ENCODE measurements around the gene NRARP. TPM values are rescaled to one million over a fixed set of nuclear protein-coding genes. Genes with fewer than 3 reads are reported as not detected.

The NRARP gene
- total and polyA plus RNA-seq, 2 donors from 2014 or later = 1.7 to 4.7 TPM

- Histone ChIP-seq H3K9ac (ENCODE audit: low read length in 3 of 3) (peak overlapping the region in 1 of 3 donors; percentile 41), H3K27me3 (ENCODE audit: control insufficient read depth, insufficient read depth, low read length) (no peaks in the 10 kb centered on the region), H3K4me3 (ENCODE audit: low read length in 3 of 3) (no peak overlapping the region), H3K4me1 (ENCODE audit: control insufficient read depth in 2 of 3, insufficient read depth in 2 of 3, low read depth in 1 of 3, low read length in 3 of 3) (peaks cover 0 to 21% (median 11%) of the 10 kb centered on the region in 3 donors), H3K27ac (ENCODE audit: low read depth in 2 of 2, low read length in 2 of 2) (peak overlapping the region; percentile 78 to 85), H3K36me3 (ENCODE audit: control insufficient read depth in 2 of 3, insufficient read depth in 3 of 3, low read length in 3 of 3) (no peaks in the 10 kb centered on the region), H3K9me3 (ENCODE audit: control insufficient read depth in 2 of 3, insufficient read depth in 1 of 3, low read length in 3 of 3) (no peaks in the 10 kb centered on the region)
- no peak for TF ChIP-seq CTCF (IDR thresholded peaks at IDR 0.05; ENCODE audit: borderline replicate concordance, extremely low read depth, insufficient read depth)
- FAIRE-seq (no peak), DNase-seq (peak in 3 of 5 donors; percentile 64 to 81 (median 78))
- intact Hi-C loops (cut with DNase I) = no loop called here
Observed at GRCh38 chr9:137306066-137306849, 4.2 kb upstream of the NRARP start.

GRCh38 chr9:137305798-137306065, 3.7 kb upstream of the NRARP start:
- H3K4me1 ChIP-seq (ENCODE audit: control insufficient read depth in 2 of 3, insufficient read depth in 2 of 3, low read depth in 1 of 3, low read length in 3 of 3) = peaks cover 0 to 21% (median 11%) of the 10 kb centered on the region in 3 donors
- H3K27me3 ChIP-seq (ENCODE audit: control insufficient read depth, insufficient read depth, low read length) = no peaks in the 10 kb centered on the region
- H3K4me3 ChIP-seq (ENCODE audit: low read length in 3 of 3) = peak overlapping the region in 1 of 3 donors; percentile 29
- H3K9ac ChIP-seq (ENCODE audit: low read length in 3 of 3) = peak overlapping the region in 1 of 3 donors; percentile 41
- intact Hi-C loops (cut with DNase I) = no loop called here
- no peak for TF ChIP-seq CTCF (IDR thresholded peaks at IDR 0.05; ENCODE audit: borderline replicate concordance, extremely low read depth, insufficient read depth)
- H3K36me3 ChIP-seq (ENCODE audit: control insufficient read depth in 2 of 3, insufficient read depth in 3 of 3, low read length in 3 of 3) = no peaks in the 10 kb centered on the region
- no peaks in the 10 kb centered on the region for H3K9me3 ChIP-seq (ENCODE audit: control insufficient read depth in 2 of 3, insufficient read depth in 1 of 3, low read length in 3 of 3)
- peak overlapping the region; percentile 78 to 85 for H3K27ac ChIP-seq (ENCODE audit: low read depth in 2 of 2, low read length in 2 of 2)
- no peak for FAIRE-seq
- DNase-seq = peak in 1 of 5 donors; percentile 87

DNA sequence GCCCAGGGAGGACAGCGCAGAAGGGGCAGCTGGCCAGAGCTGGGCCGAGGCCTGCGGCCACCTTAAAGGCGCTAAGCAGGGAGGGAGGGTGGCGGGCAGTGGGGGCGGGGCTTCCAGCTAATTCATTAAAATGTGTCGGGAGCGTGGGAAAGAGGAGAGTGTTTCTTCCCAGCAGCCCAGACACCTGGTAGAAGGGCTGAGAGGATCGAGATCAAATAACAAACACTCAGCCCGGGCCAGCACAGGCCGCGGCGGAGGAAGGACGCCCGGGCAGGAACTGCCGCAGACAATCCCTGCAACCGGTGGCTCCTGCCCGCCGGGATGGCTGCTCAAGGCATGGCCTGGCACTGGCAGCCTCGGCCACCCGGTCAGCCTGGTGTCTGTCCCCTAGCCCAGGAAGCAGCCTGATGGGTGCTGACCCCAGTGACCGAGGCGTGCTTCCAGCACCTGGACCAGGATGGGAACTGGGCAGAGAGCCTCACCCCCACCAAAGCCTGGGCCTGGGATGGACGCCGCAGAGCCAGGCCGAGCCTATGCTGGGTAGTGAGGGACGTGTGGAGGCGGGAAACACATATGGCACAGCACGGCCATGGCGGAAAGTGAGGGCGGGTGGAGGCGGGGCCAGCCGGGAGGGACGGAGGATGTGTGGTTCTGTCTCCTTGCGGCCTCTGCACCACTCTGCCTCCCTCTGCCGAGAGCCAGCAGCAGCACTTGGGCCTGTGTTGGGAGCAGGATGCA, 3.2 kb upstream of the NRARP start:
- FAIRE-seq = no peak
- Histone ChIP-seq H3K9me3 (ENCODE audit: control insufficient read depth in 2 of 3, insufficient read depth in 1 of 3, low read length in 3 of 3) (no peaks in the 10 kb centered on the region), H3K9ac (ENCODE audit: low read length in 3 of 3) (peak overlapping the region in 1 of 3 donors; percentile 41), H3K27ac (ENCODE audit: low read depth in 2 of 2, low read length in 2 of 2) (peak overlapping the region; percentile 78 to 85), H3K4me3 (ENCODE audit: low read length in 3 of 3) (peak overlapping the region in 1 of 3 donors; percentile 29), H3K4me1 (ENCODE audit: control insufficient read depth in 2 of 3, insufficient read depth in 2 of 3, low read depth in 1 of 3, low read length in 3 of 3) (peaks cover 0 to 21% (median 11%) of the 10 kb centered on the region in 3 donors), H3K36me3 (ENCODE audit: control insufficient read depth in 2 of 3, insufficient read depth in 3 of 3, low read length in 3 of 3) (no peaks in the 10 kb centered on the region), H3K27me3 (ENCODE audit: control insufficient read depth, insufficient read depth, low read length) (no peaks in the 10 kb centered on the region)
- DNase-seq = peak; percentile 82 to 91 (median 88)
- TF ChIP-seq CTCF (IDR thresholded peaks at IDR 0.05; ENCODE audit: borderline replicate concordance, extremely low read depth, insufficient read depth) = no peak
- intact Hi-C loops (cut with DNase I) = no loop called here

Measured in kidney (tissue), 14 donors.